ENCODE measurements around the gene NUP43.
A peak's percentile ranks its signal among the peaks of the same experiment; 100 is the strongest.
"Not testable (repeated sequence)": the region's sequence is repeated elsewhere in the genome, so short reads cannot be mapped to it uniquely, and the experiment has no call there.

Gene NUP43

DNA sequence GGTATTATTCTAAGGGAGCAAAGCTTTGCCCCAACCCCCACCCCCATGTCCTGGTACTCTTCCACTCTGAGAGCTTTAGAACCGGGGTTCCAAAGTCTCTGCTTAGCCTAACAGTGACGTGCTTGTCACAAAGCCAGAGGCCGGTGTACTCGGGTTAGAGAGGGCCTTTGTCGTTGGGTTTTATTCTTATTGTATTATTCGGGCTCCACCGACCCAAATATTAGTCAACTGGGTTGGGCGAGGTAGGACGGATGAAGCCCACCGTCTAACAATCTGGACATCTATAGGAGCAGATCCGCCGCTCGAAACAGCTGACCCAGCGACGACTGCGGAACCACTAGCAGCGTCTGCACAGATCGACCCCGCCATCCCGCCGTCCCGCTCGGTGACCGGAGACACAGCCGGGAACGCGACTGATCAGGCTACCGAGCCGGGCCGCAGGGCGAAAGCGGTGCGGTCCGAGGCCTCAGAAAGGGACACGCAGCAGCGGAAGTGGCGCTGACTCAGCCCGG, 2.8 kb upstream of the NUP43 start:
- DNase-seq (ENCODE audit: low read depth, low spot score), result not testable (repeated sequence)

DNA sequence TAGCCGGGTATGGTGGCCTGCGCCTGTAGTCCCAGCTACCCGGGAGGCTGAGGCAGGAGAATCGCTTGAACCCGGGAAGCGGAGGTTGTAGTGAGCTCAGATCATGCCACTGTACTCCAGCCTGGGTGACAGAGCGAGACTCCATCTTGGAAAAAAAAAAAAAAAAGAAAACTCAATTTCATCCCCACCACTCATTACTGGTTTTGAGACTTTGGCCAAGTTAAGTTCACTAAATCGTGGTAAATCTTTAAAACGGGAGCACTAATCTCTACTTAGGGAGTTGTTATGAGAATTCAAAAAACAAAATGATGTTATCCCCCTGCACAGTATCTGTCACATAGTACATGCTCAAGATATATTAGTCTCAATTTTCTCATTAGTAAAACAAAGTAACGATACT, 1.1 kb downstream of the NUP43 start:
- not testable (repeated sequence) for DNase-seq (ENCODE audit: low read depth, low spot score)

DNA sequence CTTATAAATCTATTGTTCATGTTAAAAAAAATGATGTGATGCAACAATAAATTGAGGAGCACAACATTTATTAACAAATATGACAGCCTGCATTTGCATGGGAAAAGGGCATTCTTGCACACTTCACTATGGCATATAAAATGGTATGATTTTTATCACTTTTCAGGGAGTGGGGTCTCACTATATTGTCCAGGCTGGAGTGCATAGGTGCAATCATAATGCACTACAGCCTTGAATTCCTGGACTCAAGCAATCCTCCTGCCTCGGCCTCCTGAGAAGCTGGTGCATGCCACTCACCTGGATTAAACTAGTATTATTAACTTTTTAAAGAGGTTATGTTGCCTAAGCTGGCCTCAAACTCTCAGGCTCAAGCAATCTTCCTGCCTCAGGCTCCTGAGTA, 11.4 kb downstream of the NUP43 start:
- no peak for DNase-seq (ENCODE audit: low read depth, low spot score)

DNA sequence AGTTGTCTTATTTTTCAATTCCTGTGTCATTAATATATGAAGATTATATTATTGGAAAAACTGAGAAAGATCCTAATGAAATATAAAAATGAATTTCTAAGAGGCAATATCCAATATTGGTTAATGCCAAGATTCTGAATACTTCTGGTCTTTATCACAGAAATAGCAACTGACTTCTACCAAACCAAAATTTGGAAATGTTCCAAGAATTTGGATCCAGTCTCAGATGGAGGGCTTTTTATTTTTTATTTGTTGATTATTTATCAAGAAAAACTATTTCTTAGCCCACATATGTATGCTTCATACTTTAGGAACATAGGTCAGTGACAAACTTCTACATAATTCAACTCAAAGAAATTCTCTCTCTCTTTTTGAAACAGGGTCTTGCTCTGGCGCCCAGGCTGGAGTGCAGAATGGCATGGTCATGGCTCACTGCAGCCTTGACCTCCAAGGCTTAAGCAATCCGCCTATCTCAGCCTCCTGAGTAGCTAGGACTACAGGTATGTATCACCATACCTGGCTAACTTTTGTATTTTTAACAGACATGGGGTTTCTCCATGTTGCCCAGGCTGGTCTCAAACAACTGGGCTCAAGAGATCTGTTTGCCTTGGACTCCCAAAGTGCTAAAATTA, 13.1 kb downstream of the NUP43 start:
- no peak for DNase-seq (ENCODE audit: low read depth, low spot score)

- DNase-seq (ENCODE audit: low read depth, low spot score), result no peak
These were observed 16.5 kb downstream of the NUP43 start for GRCh38 chr6:149729824-149730223.

DNA sequence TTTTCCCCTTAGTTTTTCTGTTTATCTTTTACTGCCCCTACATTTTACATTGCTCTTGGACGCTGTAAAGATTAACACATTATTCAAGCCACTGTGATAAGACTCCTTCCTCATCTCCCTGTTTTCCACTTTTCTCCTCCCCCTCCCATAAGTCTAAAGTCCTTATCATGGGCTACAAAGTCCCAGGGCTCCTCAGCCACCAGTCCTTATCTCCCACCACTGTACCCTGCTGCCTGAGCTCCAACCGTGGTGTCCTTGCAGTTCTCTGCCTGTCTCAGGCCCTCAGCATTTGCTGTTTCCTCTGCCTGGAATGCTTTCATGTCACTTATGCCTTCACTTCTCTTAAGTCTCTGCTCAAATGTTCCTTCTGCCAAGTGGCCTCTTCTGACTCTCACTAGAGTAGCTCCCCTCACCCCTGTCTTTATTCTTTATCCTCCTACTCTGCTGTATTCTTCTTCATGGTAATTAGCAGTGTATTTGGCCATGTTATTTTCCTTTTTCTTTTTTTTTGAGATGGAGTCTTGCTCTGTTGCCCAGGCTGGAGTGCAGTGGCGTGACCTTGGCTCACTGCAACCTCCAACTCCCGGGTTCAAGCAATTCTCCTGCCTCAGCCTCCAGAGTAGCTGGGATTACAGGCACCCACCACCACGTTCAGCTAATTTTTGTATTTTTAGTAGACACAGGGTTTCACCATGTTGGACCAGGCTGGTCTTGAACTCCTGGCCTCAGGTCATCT, 17.7 kb downstream of the NUP43 start:
- DNase-seq (ENCODE audit: low read depth, low spot score), result no peak

DNA sequence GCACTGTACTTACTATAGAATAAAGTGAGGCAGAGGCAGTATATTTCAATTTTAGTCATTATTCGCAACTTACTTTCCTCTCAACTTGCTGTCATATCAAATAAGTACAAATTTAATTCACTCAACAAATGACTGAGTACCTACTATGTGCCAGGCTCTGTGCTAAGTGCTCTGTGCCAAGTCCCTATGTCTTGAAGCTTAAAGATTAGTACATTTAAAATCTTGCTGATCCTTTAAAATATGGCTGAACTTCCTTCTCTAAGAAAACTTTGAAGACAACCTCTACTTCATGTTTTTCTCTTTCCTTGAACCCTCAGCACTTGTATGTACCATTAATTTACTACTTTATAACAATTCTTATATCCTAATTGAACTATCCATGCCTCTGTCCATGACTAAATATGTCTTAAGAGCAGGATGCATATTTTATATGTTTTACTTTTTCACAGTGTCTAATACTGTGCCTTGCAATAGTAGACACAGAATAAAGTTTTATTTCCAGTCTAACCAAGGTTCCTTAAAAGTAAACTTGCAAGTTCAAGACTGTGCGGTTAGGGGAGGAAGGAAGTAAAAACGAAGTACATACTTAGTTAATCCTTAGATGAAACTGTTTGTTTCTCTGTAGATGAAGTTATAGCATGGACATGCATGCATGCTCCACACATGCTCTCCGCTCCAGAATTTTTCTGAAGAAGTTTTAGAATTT, 18.4 kb downstream of the NUP43 start:
- DNase-seq (ENCODE audit: low read depth, low spot score), result no peak

- no peak for DNase-seq (ENCODE audit: low read depth, low spot score)
These were observed 20.5 kb downstream of the NUP43 start for GRCh38 chr6:149725785-149726184.

GRCh38 chr6:149723771-149724417, 22.4 kb downstream of the NUP43 start:
- no peak for DNase-seq (ENCODE audit: low read depth, low spot score)

GRCh38 chr6:149723262-149723661, 23.1 kb downstream of the NUP43 start:
- DNase-seq (ENCODE audit: low read depth, low spot score), result no peak

- DNase-seq (ENCODE audit: low read depth, low spot score), result no peak
These were observed 26.8 kb downstream of the NUP43 start for GRCh38 chr6:149719531-149719930.

GRCh38 chr6:149717588-149718458, 28.5 kb downstream of the NUP43 start, which contains the start of gene LATS1:
Gene LATS1 (minus strand): TSS chr6:149718101. CDS start chr6:149702126, 15,975 bp downstream.
- DNase-seq (ENCODE audit: low read depth, low spot score), result peak; percentile 86

- DNase-seq (ENCODE audit: low read depth, low spot score), result no peak
These were observed 29.1 kb downstream of the NUP43 start for GRCh38 chr6:149717255-149717587.

GRCh38 chr6:149716181-149716963, 30.0 kb downstream of the NUP43 start:
- no peak for DNase-seq (ENCODE audit: low read depth, low spot score)

- no peak for DNase-seq (ENCODE audit: low read depth, low spot score)
These were observed 31.9 kb downstream of the NUP43 start for GRCh38 chr6:149714442-149714841.

GRCh38 chr6:149711711-149712110, 34.6 kb downstream of the NUP43 start:
- no peak for DNase-seq (ENCODE audit: low read depth, low spot score)

DNA sequence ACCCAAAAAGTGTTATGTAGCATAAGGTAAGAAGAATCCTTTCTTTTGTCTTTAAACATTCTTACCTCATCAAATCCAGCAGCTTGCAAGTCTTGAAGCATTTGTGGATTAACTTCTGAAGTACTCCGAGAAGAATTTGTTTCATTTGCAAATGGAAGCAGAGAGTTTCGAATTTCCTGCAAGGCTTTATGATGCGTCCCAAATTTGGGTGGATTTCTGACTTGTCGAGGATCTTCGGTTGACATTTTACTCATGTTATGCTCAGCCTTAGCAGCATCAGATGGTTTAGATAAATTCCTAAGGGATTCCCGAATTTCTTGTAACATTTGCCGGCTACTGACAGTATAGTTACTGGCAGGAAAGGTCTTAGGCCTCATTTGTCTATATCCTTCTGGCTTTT, 44.6 kb downstream of the NUP43 start:
- DNase-seq (ENCODE audit: low read depth, low spot score), result no peak

GRCh38 chr6:149699150-149699549, 47.2 kb downstream of the NUP43 start:
- DNase-seq (ENCODE audit: low read depth, low spot score), result no peak

DNA sequence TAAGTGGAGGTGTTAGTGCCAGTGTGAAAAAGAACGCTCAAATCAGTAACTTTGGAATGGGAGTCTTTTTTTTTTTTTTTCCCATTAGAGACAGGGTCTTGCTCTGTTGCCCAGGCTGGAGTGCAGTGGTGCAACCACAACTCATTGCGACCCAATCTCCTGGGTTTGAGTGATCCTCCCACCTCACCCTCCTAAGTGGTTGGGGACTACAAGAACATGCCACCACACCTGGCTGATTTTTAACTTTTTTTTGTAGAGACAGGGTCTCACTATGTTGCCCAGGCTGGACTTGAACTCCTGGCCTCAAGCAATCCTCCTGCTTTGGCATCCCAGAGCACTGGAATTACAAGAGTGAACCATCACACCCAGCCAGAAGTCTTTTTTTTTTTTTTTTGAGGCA, 48.2 kb downstream of the NUP43 start:
- DNase-seq (ENCODE audit: low read depth, low spot score), result no peak

DNA sequence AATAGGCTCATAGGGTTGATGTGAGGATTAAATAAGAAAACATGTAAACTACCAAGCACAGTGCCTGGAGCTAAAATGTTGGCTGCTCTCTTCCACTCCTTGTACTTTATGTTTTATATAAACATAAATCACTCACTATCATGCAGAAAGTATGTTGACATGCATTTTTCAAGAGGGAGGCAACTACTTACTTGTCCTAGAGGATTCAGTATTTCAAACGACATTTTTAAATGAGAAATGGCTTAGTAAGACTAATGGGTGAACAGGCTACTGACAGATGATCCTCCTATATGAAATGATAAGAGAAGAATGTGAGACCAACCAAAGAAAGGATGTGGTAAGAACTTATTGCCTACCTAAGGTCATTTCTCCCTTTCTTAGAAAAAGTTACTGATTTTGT, 49.4 kb downstream of the NUP43 start:
- no peak for DNase-seq (ENCODE audit: low read depth, low spot score)
